ENCODE data around the gene NUP42. TPM values are rescaled to one million over a fixed set of nuclear protein-coding genes. Genes with fewer than 3 reads are reported as not detected.
"Not testable (repeated sequence)": the region's sequence is repeated elsewhere in the genome, so short reads cannot be mapped to it uniquely, and the experiment has no call there.

NUP42 gene
- total RNA-seq, 2 experiments from 2014 or later: 24.1 to 31.7 TPM

DNA sequence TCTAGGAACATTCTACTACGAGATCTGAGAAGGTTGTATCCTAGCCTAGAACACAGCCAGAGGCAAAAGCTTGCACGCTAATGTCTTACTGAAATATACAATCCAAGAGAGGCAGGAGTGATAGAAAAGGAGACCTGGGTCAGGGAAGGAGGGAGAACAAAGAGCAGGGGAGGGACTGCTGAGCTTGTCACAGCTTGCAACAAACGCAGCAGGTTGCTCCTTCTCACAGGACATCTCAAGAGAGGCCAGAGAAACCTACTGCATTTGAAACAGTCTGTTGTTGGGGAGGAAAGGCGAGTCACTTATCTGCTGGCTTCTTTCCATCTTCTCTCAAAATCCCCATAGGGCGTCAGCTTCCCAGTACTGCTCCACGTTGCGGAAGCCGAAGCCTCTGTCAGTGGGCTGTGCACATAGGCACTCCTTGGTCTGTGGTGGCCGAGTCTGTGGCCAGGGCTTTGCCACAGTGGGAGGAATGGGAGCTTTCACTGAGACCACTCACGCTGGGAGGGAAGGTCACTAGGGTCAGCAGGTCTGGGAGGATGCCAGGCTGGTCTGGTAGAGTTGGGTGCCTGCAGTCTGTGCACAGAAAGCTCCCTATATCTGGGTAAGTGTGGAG, 39.0 kb downstream of the NUP42 start:
- Mint-ChIP-seq H3K9me3 (no peaks in the 10 kb centered on the region), H3K27ac (no peak overlapping the region), H3K36me3 (no peaks in the 10 kb centered on the region), H3K4me3 (no peak overlapping the region), H3K4me1 (ENCODE audit: low read depth) (no peaks in the 10 kb centered on the region), H3K27me3 (no peaks in the 10 kb centered on the region)
- intact Hi-C loops (cut with micrococcal nuclease): no loop called here
- CTCF ChIA-PET: no interaction called here
- POLR2A ChIA-PET: no interaction called here
- no peak for DNase-seq

DNA sequence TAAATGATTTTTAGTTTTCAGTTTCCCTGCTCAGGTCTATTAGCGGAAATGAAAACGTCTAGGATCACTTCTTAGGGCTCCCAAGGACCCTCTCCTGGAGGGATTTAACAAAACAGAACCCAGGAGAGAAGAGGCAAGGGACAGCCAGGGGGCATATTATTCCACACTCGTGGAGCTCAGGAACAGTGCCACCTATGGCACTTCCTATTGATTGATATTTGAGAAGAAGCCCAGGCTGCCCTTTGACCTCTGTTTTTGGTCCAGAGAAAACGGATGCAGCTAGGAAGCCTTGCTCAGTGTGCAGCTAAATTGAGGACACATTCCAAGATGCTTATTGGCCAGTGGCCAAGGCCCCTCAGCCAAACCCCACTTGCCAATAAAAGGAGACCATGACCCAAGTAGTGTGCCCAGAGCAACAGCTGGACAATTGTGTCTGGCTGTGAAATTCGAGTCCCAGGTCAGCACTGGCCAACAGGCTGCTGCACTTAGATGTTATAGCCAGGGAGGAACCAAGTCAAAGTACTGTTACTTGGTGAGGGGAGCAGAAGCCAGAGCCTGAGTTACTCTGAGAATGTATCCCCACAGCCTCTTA, 40.7 kb downstream of the NUP42 start:
- H3K27ac Mint-ChIP-seq: no peak overlapping the region
- H3K27me3 Mint-ChIP-seq: no peaks in the 10 kb centered on the region
- ChIA-PET CTCF (interaction anchor here (1.0 kb wide), 1 partner anchor 81 kb away, joined by 3 read pairs; no protein-coding TSS in a partner anchor), POLR2A (no interaction called here)
- no peaks in the 10 kb centered on the region for H3K9me3 Mint-ChIP-seq
- no peaks in the 10 kb centered on the region for H3K4me1 Mint-ChIP-seq (ENCODE audit: low read depth)
- H3K4me3 Mint-ChIP-seq: no peak overlapping the region
- H3K36me3 Mint-ChIP-seq: no peaks in the 10 kb centered on the region
- intact Hi-C loops (cut with micrococcal nuclease): no loop called here
- DNase-seq: no peak

DNA sequence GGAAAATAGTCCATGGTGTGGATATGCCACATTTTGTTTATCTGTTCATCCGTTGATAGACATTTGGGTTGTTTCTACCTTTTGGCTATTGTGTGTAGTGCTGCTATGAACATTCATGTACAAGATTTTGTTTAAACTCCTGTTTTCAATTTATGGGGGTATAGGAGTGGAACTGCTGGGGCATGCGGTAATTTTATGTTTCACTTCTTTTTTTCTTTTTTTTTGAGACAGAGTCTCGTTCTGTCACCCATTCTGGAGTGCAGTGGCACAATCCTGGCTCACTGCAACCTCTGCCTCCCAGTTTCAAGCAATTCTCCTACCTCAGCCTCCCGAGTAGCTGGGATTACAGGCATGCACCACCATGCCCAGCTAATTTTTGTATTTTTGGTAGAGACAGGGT, 42.5 kb downstream of the NUP42 start:
- H3K36me3 Mint-ChIP-seq; POLR2A ChIA-PET; CTCF ChIA-PET; H3K27ac Mint-ChIP-seq; H3K4me1 Mint-ChIP-seq (ENCODE audit: low read depth); DNase-seq; H3K27me3 Mint-ChIP-seq; H3K4me3 Mint-ChIP-seq; intact Hi-C loops (cut with micrococcal nuclease); H3K9me3 Mint-ChIP-seq: not testable (repeated sequence)

DNA sequence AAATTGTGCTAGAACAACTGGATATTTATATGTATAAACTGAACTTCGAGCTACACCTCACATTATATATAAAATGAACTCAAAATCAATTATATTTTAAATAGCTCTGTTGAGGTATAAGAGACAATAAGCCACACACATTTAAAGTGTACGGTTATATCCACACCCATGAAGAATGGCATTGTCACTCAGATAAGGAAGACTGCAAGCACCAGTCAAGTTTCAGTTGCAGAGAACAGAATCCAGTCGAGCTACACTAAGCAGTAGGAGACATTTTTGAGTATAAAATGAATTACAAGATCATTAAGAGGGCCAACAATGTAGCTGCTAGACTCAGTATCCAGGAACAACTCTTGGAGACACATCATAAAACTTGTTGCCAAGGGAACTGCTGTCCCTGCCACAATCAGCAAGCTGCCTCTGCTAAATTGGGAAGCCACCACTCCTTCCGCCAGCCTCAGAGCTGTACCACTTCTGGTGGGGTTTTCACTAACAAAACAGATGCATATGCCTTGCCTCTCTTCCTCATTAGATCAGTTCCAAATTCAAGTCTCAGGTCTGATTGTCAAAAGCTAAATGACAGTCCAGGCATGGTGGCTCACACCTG, 45.1 kb downstream of the NUP42 start:
- H3K4me3 Mint-ChIP-seq: no peak overlapping the region
- intact Hi-C loops (cut with micrococcal nuclease): no loop called here
- H3K27ac Mint-ChIP-seq: no peak overlapping the region
- ChIA-PET CTCF (interaction anchor here (1.9 kb wide), 1 partner anchor 141 kb away, joined by 5 read pairs; no protein-coding TSS in a partner anchor), POLR2A (no interaction called here)
- H3K9me3 Mint-ChIP-seq: no peaks in the 10 kb centered on the region
- no peak for DNase-seq
- H3K27me3 Mint-ChIP-seq: no peaks in the 10 kb centered on the region
- H3K36me3 Mint-ChIP-seq: no peaks in the 10 kb centered on the region
- H3K4me1 Mint-ChIP-seq (ENCODE audit: low read depth): no peaks in the 10 kb centered on the region

DNA sequence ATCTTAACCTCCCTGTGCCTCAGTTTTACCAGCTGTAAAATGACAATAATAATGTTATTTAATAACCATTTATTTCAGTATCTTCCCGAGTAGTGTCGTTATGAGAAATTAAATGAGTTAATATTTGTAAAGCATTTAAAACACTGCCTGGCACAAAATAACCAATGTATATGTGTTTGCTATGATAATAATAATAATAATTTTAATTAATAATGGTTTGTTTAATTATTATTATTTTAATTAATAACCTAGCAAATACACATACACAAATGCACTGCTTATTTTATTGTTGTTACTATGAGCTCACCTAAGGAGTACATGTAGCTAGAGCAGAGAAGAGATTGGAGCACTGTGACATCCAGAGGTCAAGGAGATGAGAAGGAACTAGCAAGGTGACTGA, 46.6 kb downstream of the NUP42 start:
- ChIA-PET CTCF (interaction anchor here (0.5 to 1.5 kb wide), 5 partner anchors 16 to 469 kb away, joined by 3 read pairs; no protein-coding TSS in a partner anchor), POLR2A (no interaction called here)
- H3K27me3 Mint-ChIP-seq: no peaks in the 10 kb centered on the region
- H3K4me3 Mint-ChIP-seq: no peak overlapping the region
- no peaks in the 10 kb centered on the region for H3K9me3 Mint-ChIP-seq
- no peaks in the 10 kb centered on the region for H3K4me1 Mint-ChIP-seq (ENCODE audit: low read depth)
- no peaks in the 10 kb centered on the region for H3K36me3 Mint-ChIP-seq
- intact Hi-C loops (cut with micrococcal nuclease): no loop called here
- DNase-seq: no peak
- H3K27ac Mint-ChIP-seq: no peak overlapping the region

DNA sequence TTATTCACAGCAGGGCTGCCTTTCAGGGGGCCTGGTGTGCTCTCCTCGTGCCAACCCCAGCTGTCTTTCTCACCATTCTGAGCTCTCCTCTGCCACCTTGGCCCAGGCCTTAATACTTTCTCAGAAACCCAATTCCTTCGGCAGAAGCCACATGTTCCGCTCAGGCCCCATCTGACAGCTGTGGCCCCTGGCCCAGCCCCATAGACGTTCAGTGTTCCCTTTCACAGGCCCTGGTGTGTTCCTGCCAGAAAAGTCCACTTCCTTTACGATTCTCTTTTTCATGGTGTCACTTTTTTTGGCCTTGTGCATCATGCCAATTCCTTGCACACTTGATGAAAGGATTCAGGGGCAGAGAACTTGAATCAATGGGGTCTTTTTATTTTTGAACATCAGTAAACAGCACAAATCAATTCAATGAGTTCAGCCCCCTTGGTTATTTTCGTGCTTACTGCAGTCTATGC, 48.8 kb downstream of the NUP42 start:
- no peaks in the 10 kb centered on the region for H3K9me3 Mint-ChIP-seq
- intact Hi-C loops (cut with micrococcal nuclease): no loop called here
- H3K4me3 Mint-ChIP-seq: no peak overlapping the region
- POLR2A ChIA-PET: no interaction called here
- CTCF ChIA-PET: no interaction called here
- H3K4me1 Mint-ChIP-seq (ENCODE audit: low read depth): peaks cover 5% of the 10 kb centered on the region
- H3K27ac Mint-ChIP-seq: no peak overlapping the region
- no peak for DNase-seq
- no peaks in the 10 kb centered on the region for H3K27me3 Mint-ChIP-seq
- no peaks in the 10 kb centered on the region for H3K36me3 Mint-ChIP-seq

DNA sequence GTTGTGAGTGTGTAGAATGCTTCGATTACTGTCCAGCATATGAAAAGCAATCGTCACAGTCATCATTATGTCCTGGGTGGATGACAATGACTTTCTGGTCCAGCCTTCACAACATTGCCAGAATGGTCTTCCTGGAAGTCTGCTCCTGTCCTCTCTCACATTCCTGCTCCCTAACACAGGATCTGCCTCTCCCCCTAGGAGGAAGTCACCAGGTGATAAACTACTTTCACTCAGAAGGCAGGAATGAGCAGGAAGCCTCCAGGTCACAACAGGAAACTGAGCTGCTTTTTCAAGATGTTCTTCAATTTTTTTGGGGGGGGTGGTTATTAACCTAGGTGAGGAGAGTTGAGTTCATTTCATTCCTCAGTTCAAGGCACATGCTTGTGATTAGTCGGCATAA, 51.1 kb downstream of the NUP42 start:
- DNase-seq: no peak
- ChIA-PET POLR2A (no interaction called here), CTCF (no interaction called here)
- Mint-ChIP-seq H3K4me3 (no peak overlapping the region), H3K9me3 (no peaks in the 10 kb centered on the region), H3K4me1 (ENCODE audit: low read depth) (peaks cover 5% of the 10 kb centered on the region), H3K36me3 (no peaks in the 10 kb centered on the region), H3K27ac (no peak overlapping the region), H3K27me3 (no peaks in the 10 kb centered on the region)
- intact Hi-C loops (cut with micrococcal nuclease): no loop called here

DNA sequence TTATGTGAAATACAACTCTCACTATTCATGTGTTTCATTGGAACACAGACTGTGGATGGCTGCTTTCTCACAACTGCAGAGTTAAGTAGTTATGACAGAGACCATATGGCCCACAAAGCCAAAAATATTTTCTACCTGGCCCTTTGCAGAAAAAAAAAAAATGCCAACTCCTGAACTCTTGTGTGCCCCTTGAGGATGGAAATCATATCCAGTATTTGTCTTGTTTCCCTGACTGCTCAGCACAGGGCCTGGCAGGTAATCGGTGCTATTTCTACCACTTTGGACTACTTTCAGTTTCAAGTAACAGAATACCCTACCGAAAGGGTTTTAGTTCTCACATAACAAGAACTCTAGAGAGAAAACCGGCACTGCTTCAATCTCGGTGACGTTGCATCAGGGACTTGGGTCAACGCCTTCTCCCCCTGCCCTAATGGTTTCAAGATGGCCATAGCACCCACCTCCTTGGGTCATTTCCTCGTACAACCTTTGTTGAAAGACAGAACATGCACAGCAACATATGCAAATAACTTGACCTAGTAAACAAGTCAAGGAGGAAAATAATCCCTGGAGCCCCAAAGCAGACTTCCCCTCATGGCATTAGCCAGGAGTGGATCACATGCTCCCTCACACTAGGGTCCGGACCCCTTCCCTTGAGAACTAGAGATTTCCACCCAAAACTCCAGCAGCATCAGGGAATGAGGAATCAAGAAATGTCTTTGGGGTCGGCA, 52.9 kb downstream of the NUP42 start:
- ChIA-PET POLR2A (no interaction called here), CTCF (no interaction called here)
- Mint-ChIP-seq H3K36me3 (no peaks in the 10 kb centered on the region), H3K4me1 (ENCODE audit: low read depth) (peaks cover 5% of the 10 kb centered on the region), H3K4me3 (no peak overlapping the region), H3K27me3 (no peaks in the 10 kb centered on the region), H3K27ac (no peak overlapping the region), H3K9me3 (no peaks in the 10 kb centered on the region)
- intact Hi-C loops (cut with micrococcal nuclease): no loop called here
- DNase-seq: no peak

DNA sequence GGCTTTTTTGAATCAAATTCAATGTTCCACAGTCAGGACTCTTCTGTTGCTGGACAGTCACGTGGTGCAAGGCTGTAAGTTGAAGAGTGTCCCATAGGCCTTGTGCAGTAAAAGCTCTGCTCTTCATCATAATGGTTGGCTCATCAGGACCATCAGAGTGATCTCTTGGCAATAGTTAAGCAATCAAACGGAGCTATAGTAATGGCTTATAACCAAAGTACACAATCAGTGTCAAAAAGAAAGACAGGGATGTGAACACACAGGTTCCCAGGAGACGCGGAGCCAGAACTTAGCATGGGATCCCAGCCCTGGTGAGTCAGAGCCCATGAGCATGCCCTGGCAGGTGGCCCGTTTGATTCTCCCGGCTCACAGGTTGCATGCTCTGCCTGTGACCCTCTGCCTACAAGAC, 54.0 kb downstream of the NUP42 start:
- Mint-ChIP-seq H3K9me3 (no peaks in the 10 kb centered on the region), H3K36me3 (no peaks in the 10 kb centered on the region), H3K4me1 (ENCODE audit: low read depth) (peaks cover 5% of the 10 kb centered on the region), H3K27ac (no peak overlapping the region), H3K27me3 (no peaks in the 10 kb centered on the region), H3K4me3 (no peak overlapping the region)
- POLR2A ChIA-PET: no interaction called here
- intact Hi-C loops (cut with micrococcal nuclease): no loop called here
- DNase-seq: no peak
- CTCF ChIA-PET: no interaction called here

DNA sequence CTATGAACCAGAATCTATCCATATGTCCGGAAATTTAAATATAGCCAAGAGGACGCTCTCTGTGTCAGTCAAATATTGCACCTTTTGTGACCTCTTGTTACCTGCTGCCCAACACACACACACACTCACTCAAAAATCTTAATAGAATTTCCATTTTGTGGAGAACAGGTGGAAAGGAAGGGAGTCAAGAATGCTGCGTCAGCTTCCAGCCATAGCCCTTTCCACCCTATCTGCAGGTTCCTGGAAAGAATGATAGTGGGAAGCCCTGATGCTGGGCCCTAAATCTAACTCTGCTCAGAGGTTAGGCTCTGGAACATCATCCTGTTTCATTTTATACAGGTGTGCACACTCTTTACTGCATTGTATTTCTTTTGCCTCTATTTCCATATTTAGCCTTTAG, 55.2 kb downstream of the NUP42 start:
- H3K4me3 Mint-ChIP-seq: no peak overlapping the region
- no peaks in the 10 kb centered on the region for H3K27me3 Mint-ChIP-seq
- ChIA-PET POLR2A (no interaction called here), CTCF (no interaction called here)
- H3K9me3 Mint-ChIP-seq: no peaks in the 10 kb centered on the region
- H3K36me3 Mint-ChIP-seq: no peaks in the 10 kb centered on the region
- peaks cover 5% of the 10 kb centered on the region for H3K4me1 Mint-ChIP-seq (ENCODE audit: low read depth)
- no peak overlapping the region for H3K27ac Mint-ChIP-seq
- intact Hi-C loops (cut with micrococcal nuclease): no loop called here
- DNase-seq: no peak

DNA sequence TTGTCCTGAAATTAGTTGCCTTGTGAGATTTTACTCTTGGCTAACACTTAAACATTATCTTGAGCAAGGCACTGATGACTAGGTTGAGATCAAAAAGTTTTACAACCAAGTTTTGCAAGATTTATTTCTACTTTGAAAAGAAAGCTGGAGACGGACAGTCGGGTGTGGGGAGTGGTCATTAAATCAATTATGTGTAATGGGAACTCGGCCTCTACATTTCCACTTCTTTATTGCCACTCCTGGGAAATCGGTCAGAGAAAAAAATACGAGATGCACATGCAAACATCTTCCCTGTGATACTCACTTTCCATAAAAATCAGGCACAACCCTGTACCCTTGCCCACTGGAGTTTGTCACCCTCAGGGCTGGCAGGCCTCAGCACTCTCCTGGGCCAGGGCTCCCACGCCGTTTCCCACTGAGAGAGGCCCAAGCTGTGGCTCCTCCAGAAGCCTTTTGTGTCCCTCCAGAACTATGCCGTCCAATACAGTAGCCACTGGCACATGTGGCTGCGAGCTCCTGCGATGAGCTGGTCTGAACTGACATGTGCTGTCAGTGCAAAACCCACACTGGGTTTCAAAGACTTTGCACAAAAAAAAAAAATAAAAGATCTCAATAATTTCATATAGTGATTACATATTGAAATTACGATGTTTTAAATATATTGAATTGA, 57.3 kb downstream of the NUP42 start:
- Mint-ChIP-seq H3K27me3 (peaks cover 5% of the 10 kb centered on the region), H3K36me3 (no peaks in the 10 kb centered on the region), H3K4me1 (ENCODE audit: low read depth) (peaks cover 7% of the 10 kb centered on the region), H3K9me3 (no peaks in the 10 kb centered on the region), H3K4me3 (no peak overlapping the region), H3K27ac (no peak overlapping the region)
- ChIA-PET CTCF (no interaction called here), POLR2A (no interaction called here)
- no peak for DNase-seq
- intact Hi-C loops (cut with micrococcal nuclease): no loop called here

DNA sequence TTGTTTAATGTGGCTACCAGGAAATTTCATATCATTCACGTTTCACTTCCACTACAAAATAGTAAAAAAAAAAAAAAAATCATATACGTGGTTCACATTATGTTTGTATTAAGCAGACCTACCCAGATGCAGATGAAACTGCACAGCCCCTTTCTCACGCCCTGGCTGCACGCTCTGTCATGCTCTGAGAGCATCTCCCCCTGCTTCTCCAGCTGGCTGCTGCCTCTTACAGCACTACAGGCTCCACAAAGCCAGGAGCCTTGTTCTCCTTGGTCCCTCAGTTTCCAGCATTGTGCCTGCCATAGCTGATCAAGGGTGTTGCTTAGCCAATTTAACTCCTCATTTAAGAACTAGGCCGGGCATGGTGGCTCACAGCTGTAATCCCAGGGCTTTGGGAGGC, 57.9 kb downstream of the NUP42 start:
- ChIA-PET CTCF (interaction anchor here (0.6 kb wide), 1 partner anchor 58 kb away, joined by 4 read pairs; no protein-coding TSS in a partner anchor), POLR2A (no interaction called here)
- Mint-ChIP-seq H3K27ac (no peak overlapping the region), H3K27me3 (peaks cover 8% of the 10 kb centered on the region), H3K9me3 (no peaks in the 10 kb centered on the region), H3K4me3 (no peak overlapping the region), H3K4me1 (ENCODE audit: low read depth) (peaks cover 5% of the 10 kb centered on the region), H3K36me3 (no peaks in the 10 kb centered on the region)
- DNase-seq: no peak
- intact Hi-C loops (cut with micrococcal nuclease): no loop called here
